GM19351 (cell line): ENCODE measurements around the gene SLC52A1.
"Not testable (repeated sequence)": the region's sequence is repeated elsewhere in the genome, so short reads cannot be mapped to it uniquely, and the experiment has no call there.

Experiments
- ATAC-seq: cut with Tn5 transposase; IDR thresholded peaks from one replicate; pipeline ENCODE4 v1.9.1; 2021; ENCODE audit warnings: mild to moderate bottlenecking, moderate library complexity; ENCODE audit not compliant: unreplicated experiment

SLC52A1 gene

DNA sequence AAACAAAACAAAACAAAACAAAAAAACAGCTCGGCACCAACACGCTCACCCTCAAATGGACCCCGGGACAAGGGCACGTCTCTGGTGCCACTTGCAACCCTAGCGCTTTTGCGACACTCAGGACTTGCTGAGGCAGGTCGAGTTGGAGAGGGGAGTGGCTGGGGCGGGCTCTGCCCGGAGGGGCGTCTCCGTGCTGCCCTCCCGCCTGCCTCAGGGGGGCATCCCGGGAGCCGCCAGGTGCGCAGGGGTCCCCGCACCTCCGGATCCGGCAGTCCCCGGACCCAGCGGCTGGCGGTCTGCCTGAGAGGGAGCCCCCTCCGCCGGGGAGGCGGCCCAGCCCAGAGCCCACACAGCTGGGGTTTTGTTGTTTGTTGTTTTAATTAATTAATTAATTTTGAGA, at the start of gene SLC52A1:
SLC52A1 (minus strand) TSS at position 112 of the 400 bp plus-strand sequence. CDS start 820 bp downstream, outside the sequence.
- no peak for ATAC-seq

DNA sequence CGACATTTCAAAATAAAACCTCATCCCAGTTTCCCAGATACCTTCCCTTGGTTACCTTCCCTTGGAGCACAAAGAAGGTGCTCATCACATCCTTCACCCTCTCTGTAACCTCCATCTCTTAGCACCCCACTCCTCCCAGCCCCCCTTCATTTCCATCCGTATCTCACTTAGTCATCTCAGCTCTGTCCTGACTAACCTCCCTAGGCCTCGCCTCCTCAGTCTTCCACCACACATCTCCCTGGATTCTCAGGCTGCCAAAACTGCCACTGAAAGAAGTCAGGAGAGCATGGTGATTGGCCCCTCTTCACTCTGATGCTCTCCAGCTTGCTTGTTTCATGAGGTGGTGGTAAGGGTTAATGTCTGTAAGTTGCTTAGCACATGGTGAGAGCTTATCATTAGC, 45.4 kb upstream of the SLC52A1 start:
- ATAC-seq, result no peak

DNA sequence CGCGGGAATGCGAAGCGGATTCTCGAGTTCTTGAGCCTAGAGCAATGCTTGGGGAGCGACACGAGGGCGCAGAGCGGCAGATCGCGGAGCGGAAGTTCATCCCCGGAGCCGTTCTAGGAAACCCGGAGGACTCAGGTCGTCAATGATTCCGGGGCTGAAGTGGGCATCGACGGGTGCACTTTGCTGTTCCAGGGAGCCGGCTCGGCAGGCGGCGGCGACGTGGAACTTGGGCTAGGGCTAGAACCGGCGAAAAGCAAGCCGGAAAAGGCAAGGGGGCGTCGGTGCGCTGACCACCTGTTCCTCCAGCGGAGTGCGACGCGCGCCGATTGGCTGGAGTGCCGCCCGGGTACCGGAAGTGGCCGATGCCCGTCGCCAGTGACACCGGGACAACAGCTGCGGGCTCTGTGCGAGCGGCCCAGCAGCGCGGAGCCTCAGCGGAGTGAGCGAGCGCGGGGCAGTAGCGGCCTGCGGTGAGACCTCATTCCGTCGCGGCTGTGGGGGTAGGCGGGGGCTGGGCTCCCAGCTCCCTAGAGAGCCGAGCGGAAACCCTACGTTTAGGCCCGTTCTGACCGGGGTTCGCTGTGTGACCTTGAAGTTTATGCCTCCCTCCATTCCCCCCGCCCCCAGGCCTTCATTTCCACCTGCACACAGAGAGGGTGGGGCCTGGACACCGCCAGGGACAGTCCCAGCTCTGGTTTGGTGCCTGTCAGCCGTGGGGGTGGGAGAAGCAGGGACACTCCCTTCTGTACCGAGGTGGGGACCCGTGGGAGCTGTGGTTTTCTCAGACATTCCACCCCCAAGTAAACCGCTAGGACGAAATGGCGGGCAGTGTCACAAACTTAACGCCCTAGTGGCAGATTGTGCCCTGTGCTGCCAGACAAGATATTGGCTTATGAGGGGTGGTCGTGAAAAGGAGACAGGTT, 43.1 kb upstream of the SLC52A1 start, which contains the start of gene ZFP3:
ZFP3 (plus strand) TSS at position 362 of the 923 bp plus-strand sequence. CDS start 13,038 bp downstream, outside the sequence.
- ATAC-seq, result peak; percentile 80

DNA sequence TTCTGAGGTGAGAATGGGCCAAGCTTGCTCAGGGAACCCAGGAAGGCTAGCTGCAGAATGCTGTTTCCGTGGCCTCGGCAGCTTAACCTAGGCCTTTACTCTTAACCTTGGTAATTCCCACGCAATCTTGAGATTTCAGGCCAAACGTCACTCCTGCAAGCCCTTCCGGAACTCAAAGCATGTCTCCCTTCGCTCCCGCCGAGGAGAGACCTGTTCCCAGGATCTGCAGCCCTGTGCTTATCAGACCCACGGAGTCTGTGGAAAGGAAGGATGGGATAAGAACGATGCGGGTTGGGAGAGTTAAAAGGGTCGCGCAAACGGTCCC, 42.5 kb upstream of the SLC52A1 start:
- no peak for ATAC-seq

DNA sequence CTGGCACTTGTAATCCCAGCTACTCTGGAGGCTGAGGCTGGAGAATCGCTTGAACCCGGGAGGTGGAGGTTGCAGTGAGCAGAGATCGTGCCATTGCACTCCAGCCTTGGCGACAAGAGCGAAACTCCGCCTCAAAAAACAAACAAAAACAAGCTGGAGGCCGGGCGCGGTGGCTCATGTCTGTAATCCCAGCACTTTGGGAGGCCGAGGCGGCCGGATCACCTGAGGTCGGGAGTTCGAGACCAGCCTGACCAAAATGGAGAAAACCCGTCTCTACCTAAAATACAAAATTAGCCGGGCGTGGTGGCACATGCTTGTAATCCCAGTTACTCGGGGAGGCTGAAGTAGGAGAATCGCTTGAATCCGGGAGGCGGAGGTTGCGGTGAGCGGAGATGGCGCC, 42.0 kb upstream of the SLC52A1 start:
- not testable (repeated sequence) for ATAC-seq

DNA sequence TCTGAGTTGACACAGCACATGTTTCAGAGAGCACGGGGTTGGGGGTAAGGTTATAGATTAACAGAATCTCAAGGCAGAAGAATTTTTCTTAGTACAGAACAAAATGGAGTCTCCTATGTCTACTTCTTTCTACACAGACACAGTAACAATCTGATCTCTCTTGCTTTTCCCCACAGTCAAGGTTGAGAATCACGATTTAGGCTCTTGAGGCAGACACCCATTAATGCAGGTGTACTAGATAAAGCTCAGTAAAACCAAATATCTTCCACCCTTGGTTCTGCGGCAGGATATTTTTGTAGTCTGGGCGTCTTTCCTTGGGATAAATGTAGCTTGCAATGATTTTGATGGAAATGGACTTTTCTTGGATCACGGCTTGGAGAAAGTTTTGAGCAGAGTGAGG, 40.2 kb upstream of the SLC52A1 start:
- not testable (repeated sequence) for ATAC-seq

DNA sequence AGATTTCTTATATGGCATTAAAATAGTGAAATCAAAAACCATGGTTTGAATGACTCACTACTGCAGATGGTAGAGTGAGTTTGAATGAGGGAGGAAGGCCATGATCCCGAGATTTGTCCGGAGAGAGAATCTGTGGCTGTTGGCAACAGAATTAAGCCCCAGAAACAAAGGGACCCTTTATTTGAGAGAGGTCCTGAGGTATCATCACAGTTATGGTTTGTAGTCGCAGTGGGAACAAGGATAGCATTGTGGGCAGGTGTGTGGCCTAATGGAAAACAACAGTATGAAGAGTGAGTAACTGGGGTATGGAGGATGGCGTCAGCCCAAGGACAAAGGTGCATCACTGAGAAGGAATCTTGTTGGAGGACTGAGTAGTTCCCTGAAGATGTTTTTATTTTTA, 34.5 kb upstream of the SLC52A1 start:
- no peak for ATAC-seq

DNA sequence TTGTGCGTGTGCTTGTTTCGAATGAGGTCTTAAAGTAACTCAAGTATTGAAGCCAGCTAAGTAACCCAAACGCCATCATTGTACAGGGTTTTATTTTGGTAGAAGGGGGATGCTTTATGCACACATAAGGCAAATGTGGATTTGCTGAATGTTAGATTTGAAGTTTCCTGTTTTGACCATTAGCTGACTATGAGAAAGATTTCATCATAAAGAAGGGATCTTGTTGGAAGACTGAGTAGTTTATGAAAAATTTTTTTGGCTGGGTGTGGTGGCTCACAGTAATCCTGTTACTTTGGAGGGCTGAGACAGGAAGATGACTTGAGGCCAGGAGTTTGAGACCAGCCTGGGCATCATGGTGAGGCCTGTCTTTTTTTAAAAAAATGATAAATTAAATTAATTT, 33.0 kb upstream of the SLC52A1 start:
- no peak for ATAC-seq

DNA sequence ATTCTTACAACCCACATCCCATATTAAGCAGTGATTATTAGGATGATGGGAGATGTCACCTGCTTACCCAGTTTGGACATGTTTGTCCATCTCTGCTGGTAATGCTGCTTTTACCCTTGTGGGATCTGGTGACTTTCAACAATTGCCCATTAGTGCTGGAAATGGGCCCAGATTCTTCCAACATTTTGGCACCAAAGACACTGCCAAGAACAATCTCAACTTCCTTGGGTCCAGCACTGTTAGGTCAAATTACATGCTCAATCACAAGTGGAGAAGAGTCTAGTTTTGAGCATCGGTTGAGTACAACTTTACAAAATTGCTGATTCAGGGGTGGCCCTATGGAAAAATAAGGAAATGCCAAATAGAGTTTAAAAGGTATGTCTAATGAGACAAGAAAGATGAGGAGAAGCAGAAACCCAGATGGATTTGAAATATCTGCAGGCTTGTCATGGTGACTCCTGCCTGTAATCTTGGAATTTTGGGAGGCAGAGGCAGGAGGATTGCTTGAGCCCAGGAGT, 30.1 kb upstream of the SLC52A1 start:
- ATAC-seq, result no peak

DNA sequence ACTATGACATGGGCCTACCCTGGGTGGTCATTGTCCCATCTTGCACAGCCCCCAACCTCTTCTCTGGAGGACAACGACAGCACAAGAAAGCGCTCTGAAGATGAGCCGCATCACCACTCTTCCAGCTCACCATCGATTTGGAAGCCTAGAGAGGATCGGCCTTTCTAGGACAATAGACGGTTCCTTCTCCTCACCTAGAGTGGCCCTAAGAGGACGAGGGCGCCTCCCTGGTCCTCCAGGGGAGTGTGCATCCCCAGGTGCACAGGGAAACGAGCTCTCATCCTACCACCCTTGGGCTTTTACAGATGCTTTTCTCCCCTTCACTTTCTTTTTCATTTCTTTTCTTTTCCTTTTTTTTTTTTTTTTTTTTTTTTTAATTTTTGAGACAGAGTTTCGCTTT, 20.3 kb upstream of the SLC52A1 start:
- no peak for ATAC-seq

DNA sequence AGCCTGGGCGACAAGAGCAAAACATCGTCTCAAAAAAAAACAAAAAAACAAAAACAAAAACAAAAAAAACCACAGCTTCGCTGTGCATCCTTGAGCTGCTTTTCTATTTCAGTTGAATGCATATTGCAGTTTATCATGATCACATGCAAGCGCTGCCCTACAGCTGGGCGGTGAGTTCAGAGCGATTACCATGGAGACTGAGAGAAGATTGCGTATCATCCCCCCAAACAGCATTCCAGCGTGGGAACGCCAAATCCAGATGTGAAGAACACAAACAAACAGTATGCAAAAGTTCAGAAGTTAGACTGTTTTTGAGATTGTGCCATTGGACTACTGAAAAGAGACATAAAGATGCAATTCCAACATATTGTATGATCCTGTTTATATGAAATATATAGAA, 15.1 kb upstream of the SLC52A1 start:
- ATAC-seq, result no peak

DNA sequence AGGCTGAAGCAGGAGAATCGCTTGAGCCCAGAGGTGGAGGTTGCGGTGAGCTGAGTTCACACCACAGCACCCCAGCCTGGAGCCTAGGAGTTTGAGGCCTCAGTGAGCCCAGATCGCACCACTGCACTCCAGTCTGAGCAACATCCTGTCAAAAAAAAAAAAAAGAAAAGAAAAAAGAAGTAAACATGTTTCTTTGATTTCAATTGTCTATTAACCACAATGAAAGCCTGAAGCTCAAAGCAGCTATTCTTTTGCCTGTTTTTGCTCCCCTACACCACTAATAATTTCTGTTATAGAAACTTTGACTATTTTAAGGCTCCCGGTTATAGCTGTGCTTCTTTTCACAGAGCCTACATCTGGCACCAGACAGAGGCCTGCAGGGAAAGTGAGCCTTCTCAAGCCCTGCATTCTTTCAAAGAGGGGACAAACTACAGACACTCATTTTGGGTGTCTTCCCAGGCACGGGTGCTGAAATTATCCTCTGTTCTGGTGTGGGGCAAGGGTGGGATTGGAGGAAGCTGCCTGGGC, 14.2 kb upstream of the SLC52A1 start:
- no peak for ATAC-seq

DNA sequence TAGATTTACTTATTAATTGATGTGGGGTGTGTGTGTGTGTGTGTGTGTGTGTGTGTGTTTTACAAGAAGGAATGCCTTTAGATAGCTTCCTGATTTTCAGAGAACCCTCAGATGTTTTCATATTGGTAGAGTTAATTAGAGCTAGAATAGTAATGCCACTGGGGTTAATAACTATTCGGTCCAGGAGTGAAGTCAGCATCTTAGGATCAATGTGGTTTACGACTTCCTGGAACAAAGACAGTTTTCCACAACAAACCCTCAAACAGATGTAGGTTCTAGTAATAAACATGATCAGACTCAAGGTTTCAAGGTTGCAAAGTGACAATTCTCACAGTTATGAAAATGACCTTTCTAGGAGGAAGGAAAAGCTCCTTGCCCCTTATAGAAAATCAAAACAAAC, 12.2 kb upstream of the SLC52A1 start:
- ATAC-seq, result no peak

DNA sequence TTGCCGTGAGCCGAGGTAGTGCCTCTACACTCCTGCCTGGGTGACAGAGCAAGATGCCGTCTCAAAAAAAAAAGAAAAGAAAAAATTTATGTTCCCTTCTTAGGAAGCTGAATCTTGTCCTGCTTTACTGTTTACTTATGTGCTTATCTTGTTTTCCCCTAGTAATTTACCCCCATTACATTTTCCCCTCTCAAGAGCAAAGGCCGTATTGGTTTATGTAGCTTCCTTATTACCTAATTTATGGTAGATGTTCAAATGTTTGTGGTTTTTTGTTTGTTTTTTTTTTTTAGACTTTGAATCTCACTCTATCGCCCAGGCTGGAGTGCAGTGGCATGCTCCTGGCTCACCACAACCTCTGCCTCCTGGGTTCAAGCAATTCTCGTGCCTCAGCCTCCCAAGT, 10.3 kb upstream of the SLC52A1 start:
- no peak for ATAC-seq

DNA sequence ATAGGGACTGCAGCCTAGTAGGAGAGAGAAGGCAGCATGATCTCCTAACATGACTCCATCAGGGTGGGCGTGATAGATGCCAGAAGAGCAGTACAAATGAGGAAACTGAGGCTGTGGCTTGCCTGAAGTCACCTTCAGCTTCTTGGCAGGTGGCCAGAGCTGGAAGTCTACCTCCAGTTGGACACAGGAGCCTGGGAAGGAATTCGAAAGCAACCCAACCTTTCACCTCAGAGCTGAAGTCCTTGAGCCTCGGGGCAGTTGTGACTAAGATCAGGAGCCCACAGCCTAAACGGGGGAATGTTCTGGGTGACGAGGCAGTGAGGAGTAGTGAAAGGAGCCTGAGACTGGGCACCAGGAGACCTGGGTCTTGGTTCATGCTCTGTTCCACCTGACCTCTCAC, 9.4 kb upstream of the SLC52A1 start:
- no peak for ATAC-seq

DNA sequence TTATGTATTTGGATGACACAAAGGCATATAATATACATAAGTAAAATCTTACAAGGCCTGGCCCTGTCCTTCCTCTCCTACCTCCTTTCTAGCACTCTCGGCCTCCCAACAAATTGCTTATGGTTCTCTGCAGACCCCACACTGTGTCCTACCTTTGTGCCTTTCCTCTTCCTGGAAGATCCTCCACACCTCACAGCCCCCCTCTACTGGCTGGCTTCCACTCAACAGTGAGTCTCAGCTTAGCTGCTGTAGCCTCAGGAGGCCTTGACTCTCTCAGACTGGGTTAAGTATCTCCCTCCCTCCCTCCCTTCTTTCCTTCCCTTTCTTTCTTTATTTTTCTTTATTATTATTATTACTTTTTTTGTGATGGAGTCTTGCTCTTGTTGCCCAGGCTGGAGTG, 8.3 kb upstream of the SLC52A1 start:
- no peak for ATAC-seq

DNA sequence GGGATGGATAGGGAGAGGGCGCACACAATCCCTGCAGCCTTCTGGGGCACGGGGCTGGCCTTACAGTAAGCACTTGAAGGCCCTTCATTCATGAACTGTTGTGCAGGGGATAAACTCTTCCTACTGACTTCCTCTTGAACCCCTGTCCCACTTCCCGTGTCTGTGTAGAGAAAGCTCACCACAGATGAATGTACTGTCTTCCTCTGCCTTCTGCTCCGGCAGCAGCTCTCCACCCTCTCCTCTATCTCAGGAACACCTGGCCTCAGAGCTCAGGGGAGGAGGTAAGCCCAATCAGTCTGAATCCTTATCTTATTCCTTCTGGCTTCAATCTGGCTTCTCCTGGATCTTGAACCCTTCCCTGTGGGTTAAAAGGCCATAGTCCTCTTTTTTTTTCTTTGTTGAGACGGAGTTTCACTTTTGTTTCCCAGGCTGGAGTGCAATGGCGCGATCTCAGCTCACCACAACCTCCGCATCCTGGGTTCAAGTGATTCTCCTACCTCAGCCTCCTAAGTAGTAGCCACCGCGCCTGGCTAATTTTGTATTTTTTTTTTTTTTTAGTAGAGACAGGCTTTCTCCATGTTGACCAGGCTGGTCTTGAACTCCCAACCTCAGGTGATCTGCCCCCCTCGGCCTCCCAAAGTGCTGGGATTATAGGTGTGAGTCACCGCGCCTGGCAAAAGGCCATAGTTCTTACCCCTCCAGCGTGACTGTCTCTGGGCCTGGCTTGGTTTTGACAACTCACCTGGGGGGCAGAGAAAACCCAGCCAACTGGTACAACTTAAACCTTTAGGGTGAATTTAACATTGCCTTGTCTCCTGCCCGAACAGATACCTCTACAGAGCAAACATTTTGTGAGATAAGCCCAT, 7.2 kb upstream of the SLC52A1 start:
- no peak for ATAC-seq

DNA sequence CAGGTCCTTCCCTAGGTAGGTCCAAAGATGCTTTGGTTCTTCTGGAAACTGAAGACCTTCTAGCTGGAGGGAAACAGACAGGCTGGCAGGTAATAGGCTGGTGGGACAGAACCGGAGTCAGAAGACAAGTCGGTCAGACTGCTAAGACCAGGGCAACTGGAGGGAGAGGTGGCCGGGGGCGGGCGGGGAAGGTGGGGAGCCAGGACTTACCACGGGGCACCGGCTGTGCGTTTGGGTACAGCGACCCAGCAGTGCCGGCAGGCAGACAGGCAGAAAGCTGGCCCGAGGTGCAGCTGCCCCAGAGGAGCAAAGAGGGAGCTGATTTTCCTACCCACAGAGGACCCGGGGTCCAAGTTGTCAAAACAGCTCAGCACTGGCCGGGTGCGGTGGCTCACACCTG, 575 bp downstream of the SLC52A1 start:
- ATAC-seq, result no peak

DNA sequence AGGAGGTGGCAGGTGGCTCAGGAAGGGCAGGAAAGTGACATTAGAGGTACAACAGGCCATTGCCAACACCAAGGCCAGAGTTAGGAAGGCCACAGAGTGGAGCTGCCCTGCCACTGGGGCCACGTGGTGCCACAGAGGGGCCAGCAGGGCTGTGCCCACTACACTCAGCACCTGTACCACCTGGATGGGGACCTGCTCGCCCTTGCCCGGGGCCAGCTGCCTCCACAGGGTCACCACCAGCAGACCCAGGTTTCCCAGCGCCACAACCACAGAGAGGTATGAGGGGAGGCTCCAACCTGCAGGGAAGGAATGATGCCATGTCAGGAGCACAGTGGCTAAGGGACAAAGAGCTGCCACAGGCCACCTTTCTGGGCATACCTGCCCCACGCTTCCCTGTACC, 1.2 kb downstream of the SLC52A1 start:
- ATAC-seq, result no peak

DNA sequence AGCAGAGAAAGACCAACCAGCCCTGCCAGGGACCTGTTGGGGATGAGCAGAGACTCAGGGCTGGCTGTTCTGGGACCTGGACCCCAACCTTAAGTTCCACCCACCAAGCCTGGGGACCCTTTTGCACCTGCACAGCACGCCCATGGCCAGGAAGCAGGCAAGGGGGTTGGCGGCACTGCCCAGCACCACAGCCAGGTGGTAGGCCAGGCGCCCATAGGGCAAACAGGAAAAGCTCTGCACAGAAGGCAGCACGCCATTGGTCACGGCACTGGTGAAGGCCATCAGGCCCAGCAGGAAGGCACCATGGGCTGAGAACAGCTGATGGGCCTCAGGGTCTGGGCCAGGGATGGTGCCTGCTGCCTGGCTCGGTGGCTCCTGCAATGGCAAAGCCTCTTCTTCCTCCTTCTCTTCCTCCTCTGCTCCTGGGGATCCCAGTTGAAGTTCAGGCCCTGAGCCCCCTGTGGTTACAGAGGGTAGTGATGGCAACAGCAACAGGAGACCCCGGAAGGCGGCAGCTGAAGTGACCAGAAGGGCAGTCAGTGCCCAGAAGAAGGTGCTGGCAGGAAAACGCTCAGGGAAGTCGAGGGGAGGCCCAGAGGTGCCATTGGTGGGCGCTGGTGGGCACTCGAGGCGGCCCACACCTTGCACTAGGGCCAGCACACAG, 1.7 kb downstream of the SLC52A1 start:
- ATAC-seq, result no peak

DNA sequence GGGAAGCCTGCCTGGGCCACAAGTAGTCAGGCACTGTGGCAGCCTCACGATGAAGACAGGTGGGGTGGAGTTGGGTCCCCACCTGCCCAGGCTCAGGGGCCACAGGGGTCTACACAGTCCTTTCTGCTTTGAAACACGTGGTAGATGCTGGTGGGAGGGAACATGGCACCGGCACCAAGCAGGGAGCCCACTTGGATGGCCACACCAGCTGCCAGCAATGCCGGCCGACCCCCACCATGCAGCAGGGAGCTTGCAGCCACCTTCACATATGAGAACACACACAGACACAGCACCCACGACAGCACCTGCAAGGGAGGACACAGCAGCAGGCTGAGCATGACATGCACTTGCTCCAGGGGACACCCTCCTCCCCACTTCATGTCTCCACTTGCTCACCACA, 2.4 kb downstream of the SLC52A1 start:
- no peak for ATAC-seq
